ENCODE results near the gene CPT1B. TPM values are rescaled to one million over a fixed set of nuclear protein-coding genes. Genes with fewer than 3 reads are reported as not detected.

CPT1B gene
- total and polyA plus RNA-seq, 2 donors (not counting 1 experiment from before 2014, with no cell fraction given): 55.0 to 109 TPM

DNA sequence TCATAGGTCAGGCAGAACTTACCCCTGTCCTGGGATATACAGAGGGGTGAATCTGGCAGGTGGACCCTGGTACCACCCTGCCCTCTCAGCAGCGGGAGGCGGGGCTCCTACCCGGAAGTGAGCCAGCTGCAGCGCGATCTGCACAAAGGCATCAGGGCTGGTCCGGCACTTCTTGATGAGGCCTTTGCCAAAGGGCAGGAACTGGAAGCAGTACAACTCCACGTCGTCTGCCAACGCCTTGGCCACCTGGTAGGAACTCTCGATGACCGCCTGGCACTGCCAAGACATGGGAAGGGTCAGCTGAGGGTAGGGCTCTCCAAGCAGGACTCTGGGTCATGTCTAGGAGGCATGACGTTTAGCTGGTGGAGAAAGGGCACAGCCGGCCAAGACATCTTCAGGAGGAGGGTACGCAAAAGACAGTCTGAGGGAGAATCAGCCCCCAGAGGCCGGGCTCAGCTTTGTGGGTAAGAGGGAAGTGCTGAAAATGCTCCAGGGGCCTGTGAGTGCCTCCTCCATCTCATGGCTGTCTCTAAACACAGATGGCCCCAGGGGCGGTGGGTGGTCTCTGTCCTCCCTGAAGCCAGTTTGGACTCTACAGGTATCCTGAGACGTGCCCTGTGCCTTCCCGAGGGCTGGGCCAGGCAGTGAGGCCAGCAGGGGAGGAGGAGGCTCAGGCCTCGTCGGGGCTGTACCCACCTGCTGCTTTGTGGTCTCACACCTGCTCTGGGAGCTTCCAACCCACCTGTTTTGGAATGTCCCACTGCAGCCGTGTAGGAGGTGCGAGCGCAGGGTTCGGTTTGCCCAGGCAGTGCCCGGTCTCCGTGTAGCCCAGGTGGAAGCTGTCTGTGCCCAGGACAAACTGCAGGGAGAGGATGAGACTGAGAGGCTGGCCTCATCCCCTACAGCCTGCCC lies 6.7 kb downstream of the CPT1B start:
- H3K27ac ChIP-seq (ENCODE audit: low read length in 2 of 2): no peak overlapping the region
- H3K4me1 Mint-ChIP-seq: peaks cover 14% of the 10 kb centered on the region
- no peak overlapping the region for H3K4me2 ChIP-seq (replicated peaks; ENCODE audit: low read depth, low read length, poor library complexity, severe bottlenecking)
- 91% methylated on average over 26 of the region's 26 CpGs for WGBS (ENCODE audit: insufficient coverage)
- TF ChIP-seq, protein P1, sequence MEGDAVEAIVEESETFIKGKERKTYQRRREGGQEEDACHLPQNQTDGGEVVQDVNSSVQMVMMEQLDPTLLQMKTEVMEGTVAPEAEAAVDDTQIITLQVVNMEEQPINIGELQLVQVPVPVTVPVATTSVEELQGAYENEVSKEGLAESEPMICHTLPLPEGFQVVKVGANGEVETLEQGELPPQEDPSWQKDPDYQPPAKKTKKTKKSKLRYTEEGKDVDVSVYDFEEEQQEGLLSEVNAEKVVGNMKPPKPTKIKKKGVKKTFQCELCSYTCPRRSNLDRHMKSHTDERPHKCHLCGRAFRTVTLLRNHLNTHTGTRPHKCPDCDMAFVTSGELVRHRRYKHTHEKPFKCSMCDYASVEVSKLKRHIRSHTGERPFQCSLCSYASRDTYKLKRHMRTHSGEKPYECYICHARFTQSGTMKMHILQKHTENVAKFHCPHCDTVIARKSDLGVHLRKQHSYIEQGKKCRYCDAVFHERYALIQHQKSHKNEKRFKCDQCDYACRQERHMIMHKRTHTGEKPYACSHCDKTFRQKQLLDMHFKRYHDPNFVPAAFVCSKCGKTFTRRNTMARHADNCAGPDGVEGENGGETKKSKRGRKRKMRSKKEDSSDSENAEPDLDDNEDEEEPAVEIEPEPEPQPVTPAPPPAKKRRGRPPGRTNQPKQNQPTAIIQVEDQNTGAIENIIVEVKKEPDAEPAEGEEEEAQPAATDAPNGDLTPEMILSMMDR (IDR thresholded peaks at IDR 0.05): no peak
- no peaks in the 10 kb centered on the region for H3K9me3 ChIP-seq (ENCODE audit: control extremely low read depth in 1 of 3, control insufficient read depth in 2 of 3, insufficient read depth in 1 of 3, low read length in 2 of 3)
- ATAC-seq (ENCODE audit: low read depth) (no peak), DNase-seq (no peak)
- no peak overlapping the region for H3K4me3 ChIP-seq (ENCODE audit: control extremely low read depth in 1 of 5, extremely low read depth in 1 of 5, insufficient read depth in 1 of 5, low read depth in 2 of 5, low read length in 4 of 5)
- ChIA-PET CTCF (no interaction called here), POLR2A (no interaction called here)
- no peaks in the 10 kb centered on the region for H3K27me3 Mint-ChIP-seq
- no peak overlapping the region for H3K9ac ChIP-seq (ENCODE audit: low read length)
- peaks cover 0 to 11% of the 10 kb centered on the region in 2 donors for H3K4me1 ChIP-seq (ENCODE audit: control insufficient read depth in 2 of 2, insufficient read depth in 2 of 2, low read length in 2 of 2)
- H4K20me1 ChIP-seq (ENCODE audit: control insufficient read depth, insufficient read depth, low read length, poor library complexity, severe bottlenecking): no peaks in the 10 kb centered on the region
- no peak overlapping the region for H3K27ac Mint-ChIP-seq
- H2AFZ ChIP-seq (ENCODE audit: insufficient read depth, low read depth, low read length, poor library complexity, severe bottlenecking): no peak overlapping the region
- H3K27me3 ChIP-seq (replicated peaks in 1 of 4; ENCODE audit: control extremely low read depth in 1 of 4, control insufficient read depth in 3 of 4, insufficient read depth in 4 of 4, low read length in 3 of 4): no peaks in the 10 kb centered on the region
- intact Hi-C loops (cut with micrococcal nuclease): no loop called here
- no peaks in the 10 kb centered on the region for H3K9me3 Mint-ChIP-seq (ENCODE audit: insufficient read depth)
- H3K36me3 ChIP-seq (replicated peaks in 1 of 2; ENCODE audit: control extremely low read depth in 1 of 2, control insufficient read depth in 1 of 2, extremely low read depth in 1 of 2, insufficient read depth in 2 of 2, low read length in 1 of 2): peaks cover 0 to 23% of the 10 kb centered on the region in 2 experiments
- H3K79me2 ChIP-seq (ENCODE audit: control insufficient read depth, insufficient read depth, low read length): no peaks in the 10 kb centered on the region
- H3K4me3 Mint-ChIP-seq: no peak overlapping the region

DNA sequence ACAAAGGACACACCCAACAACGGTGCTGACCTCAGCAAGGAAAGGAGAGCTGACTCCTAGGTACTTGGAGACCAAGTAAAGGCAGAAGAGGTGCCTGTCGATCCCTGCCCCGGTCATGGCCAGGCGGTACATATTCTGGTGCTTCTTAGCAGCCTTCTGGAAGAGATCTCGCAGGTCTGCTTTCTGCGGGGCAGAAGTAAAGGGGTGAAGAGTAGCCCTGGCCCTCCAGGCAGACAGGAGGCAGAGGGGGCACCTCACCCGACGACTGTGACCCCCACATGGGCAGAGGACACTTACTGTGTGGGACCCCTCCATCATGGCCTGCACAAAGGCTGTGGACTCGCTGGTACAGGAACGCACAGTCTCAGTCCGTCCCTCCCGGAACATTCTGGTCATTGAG lies 7.4 kb downstream of the CPT1B start:
- Mint-ChIP-seq H3K9me3 (ENCODE audit: insufficient read depth) (no peaks in the 10 kb centered on the region), H3K4me1 (peaks cover 14% of the 10 kb centered on the region), H3K4me3 (no peak overlapping the region), H3K27ac (no peak overlapping the region), H3K27me3 (no peaks in the 10 kb centered on the region)
- Histone ChIP-seq H3K79me2 (ENCODE audit: control insufficient read depth, insufficient read depth, low read length) (no peaks in the 10 kb centered on the region), H3K4me1 (ENCODE audit: control insufficient read depth in 2 of 2, insufficient read depth in 2 of 2, low read length in 2 of 2) (peaks cover 0 to 11% of the 10 kb centered on the region in 2 donors), H3K9me3 (ENCODE audit: control extremely low read depth in 1 of 3, control insufficient read depth in 2 of 3, insufficient read depth in 1 of 3, low read length in 2 of 3) (no peaks in the 10 kb centered on the region), H3K4me3 (ENCODE audit: control extremely low read depth in 1 of 5, extremely low read depth in 1 of 5, insufficient read depth in 1 of 5, low read depth in 2 of 5, low read length in 4 of 5) (no peak overlapping the region), H4K20me1 (ENCODE audit: control insufficient read depth, insufficient read depth, low read length, poor library complexity, severe bottlenecking) (no peaks in the 10 kb centered on the region), H3K36me3 (replicated peaks in 1 of 2; ENCODE audit: control extremely low read depth in 1 of 2, control insufficient read depth in 1 of 2, extremely low read depth in 1 of 2, insufficient read depth in 2 of 2, low read length in 1 of 2) (peaks cover 0 to 23% of the 10 kb centered on the region in 2 experiments), H3K27me3 (replicated peaks in 1 of 4; ENCODE audit: control extremely low read depth in 1 of 4, control insufficient read depth in 3 of 4, insufficient read depth in 4 of 4, low read length in 3 of 4) (no peaks in the 10 kb centered on the region), H3K9ac (ENCODE audit: low read length) (no peak overlapping the region), H3K27ac (ENCODE audit: low read length in 2 of 2) (no peak overlapping the region), H2AFZ (ENCODE audit: insufficient read depth, low read depth, low read length, poor library complexity, severe bottlenecking) (no peak overlapping the region), H3K4me2 (replicated peaks; ENCODE audit: low read depth, low read length, poor library complexity, severe bottlenecking) (no peak overlapping the region)
- WGBS (ENCODE audit: insufficient coverage): 97% methylated on average over 11 of the region's 12 CpGs
- intact Hi-C loops (cut with micrococcal nuclease): no loop called here
- ChIA-PET POLR2A (no interaction called here), CTCF (no interaction called here)
- ATAC-seq (ENCODE audit: low read depth) (no peak), DNase-seq (no peak)
- TF ChIP-seq, protein P1 (IDR thresholded peaks at IDR 0.05): no peak
- TF ChIP-seq EZH2 (IDR thresholded peaks at IDR 0.05; ENCODE audit: borderline replicate concordance, insufficient read depth, low read depth, low read length, poor library complexity, severe bottlenecking): no peak
